IPS-20b (cell line): ENCODE data around the gene KRT39.

ENCODE experiments used
- H3K27ac ChIP-seq: one replicate; pipeline ENCODE4 v1.5.1; 2013; ENCODE audit warnings: low read length
- H3K27me3 ChIP-seq: 2 replicates; pipeline ENCODE4 v1.6.1; 2013; ENCODE audit warnings: mild to moderate bottlenecking, low read length, inconsistent platforms; ENCODE audit not compliant: insufficient read depth
- H3K36me3 ChIP-seq: 2 replicates; pipeline ENCODE4 v1.6.1; 2013; ENCODE audit warnings: low read depth, mild to moderate bottlenecking, inconsistent platforms, low read length, moderate library complexity; ENCODE audit not compliant: insufficient read depth
- H3K4me1 ChIP-seq: 2 replicates; pipeline ENCODE4 v1.6.1; 2013; ENCODE audit warnings: mild to moderate bottlenecking, control low read depth, inconsistent platforms, low read length, moderate library complexity; ENCODE audit not compliant: insufficient read depth
- H3K4me3 ChIP-seq: 2 replicates; pipeline ENCODE4 v1.5.1; 2013; ENCODE audit warnings: mild to moderate bottlenecking, low read length, inconsistent platforms
- H3K9ac ChIP-seq: 2 replicates; pipeline ENCODE4 v1.6.1; 2013; ENCODE audit warnings: low read depth, mild to moderate bottlenecking, inconsistent platforms, low read length, moderate library complexity
- H3K9me3 ChIP-seq: 2 replicates; pipeline ENCODE4 v1.6.1; 2013; ENCODE audit warnings: mild to moderate bottlenecking, low read depth, low read length, inconsistent platforms; ENCODE audit not compliant: insufficient read depth

KRT39 gene

GRCh38 chr17:40966848-40967247, at the start of gene KRT39:
TSS of gene KRT39 (minus strand) at chr17:40966948. CDS start at chr17:40966856, 92 bp downstream.
- no peaks in the 10 kb centered on the region for H3K9me3 ChIP-seq

GRCh38 chr17:41015454-41015853, 48.7 kb upstream of the KRT39 start:
- no peaks in the 10 kb centered on the region for H3K27me3 ChIP-seq
- H3K4me3 ChIP-seq: no peak overlapping the region
- H3K9me3 ChIP-seq: no peaks in the 10 kb centered on the region
- H3K36me3 ChIP-seq: no peaks in the 10 kb centered on the region
- no peak overlapping the region for H3K27ac ChIP-seq
- no peak overlapping the region for H3K9ac ChIP-seq
- no peaks in the 10 kb centered on the region for H3K4me1 ChIP-seq

More at GRCh38 chr17:40966848-40967247, at the start of gene KRT39:
- Histone ChIP-seq H3K27ac (no peak within 1 kb of the TSS), H3K4me1 (no peaks in the 10 kb centered on the region), H3K9ac (no peak within 1 kb of the TSS), H3K4me3 (no peak within 1 kb of the TSS), H3K36me3 (no peaks in the 10 kb centered on the region), H3K27me3 (no peaks in the 10 kb centered on the region)

GRCh38 chr17:41013606-41014005, 46.9 kb upstream of the KRT39 start:
- H3K4me1 ChIP-seq: peaks cover 8% of the 10 kb centered on the region; the same call in 1 of the 2 replicates
- H3K27ac ChIP-seq: no peak overlapping the region

GRCh38 chr17:41013181-41013580, 46.4 kb upstream of the KRT39 start:
- Histone ChIP-seq H3K4me1 (peaks cover 8% of the 10 kb centered on the region; the same call in 1 of the 2 replicates), H3K27ac (no peak overlapping the region), H3K27me3 (no peaks in the 10 kb centered on the region), H3K9me3 (no peaks in the 10 kb centered on the region), H3K9ac (no peak overlapping the region), H3K4me3 (no peak overlapping the region), H3K36me3 (no peaks in the 10 kb centered on the region)

More at GRCh38 chr17:41013606-41014005, 46.9 kb upstream of the KRT39 start:
- no peaks in the 10 kb centered on the region for H3K27me3 ChIP-seq
- no peaks in the 10 kb centered on the region for H3K36me3 ChIP-seq
- H3K4me3 ChIP-seq: no peak overlapping the region
- H3K9me3 ChIP-seq: no peaks in the 10 kb centered on the region
- H3K9ac ChIP-seq: no peak overlapping the region

- Histone ChIP-seq H3K9ac (no peak overlapping the region), H3K4me3 (no peak overlapping the region), H3K36me3 (no peaks in the 10 kb centered on the region), H3K4me1 (peaks cover 8% of the 10 kb centered on the region; the same call in 1 of the 2 replicates), H3K27ac (no peak overlapping the region), H3K27me3 (no peaks in the 10 kb centered on the region), H3K9me3 (no peaks in the 10 kb centered on the region; the same call in 1 of the 2 replicates)
These were observed 45.8 kb upstream of the KRT39 start for GRCh38 chr17:41012326-41013120.

- peaks cover 8% of the 10 kb centered on the region; the same call in 1 of the 2 replicates for H3K4me1 ChIP-seq
- no peaks in the 10 kb centered on the region for H3K27me3 ChIP-seq
- H3K9ac ChIP-seq: no peak overlapping the region
- H3K36me3 ChIP-seq: no peaks in the 10 kb centered on the region
- H3K9me3 ChIP-seq: no peaks in the 10 kb centered on the region; the same call in 1 of the 2 replicates
- H3K4me3 ChIP-seq: no peak overlapping the region
- no peak overlapping the region for H3K27ac ChIP-seq
These were observed 43.7 kb upstream of the KRT39 start for GRCh38 chr17:41010441-41010840.

- Histone ChIP-seq H3K27ac (no peak overlapping the region), H3K9me3 (no peaks in the 10 kb centered on the region; the same call in 1 of the 2 replicates), H3K27me3 (no peaks in the 10 kb centered on the region), H3K9ac (no peak overlapping the region), H3K4me3 (no peak overlapping the region), H3K4me1 (peaks cover 8% of the 10 kb centered on the region; the same call in 1 of the 2 replicates), H3K36me3 (no peaks in the 10 kb centered on the region)
These were observed 43.2 kb upstream of the KRT39 start for GRCh38 chr17:41009936-41010335.

GRCh38 chr17:41009301-41009760, 42.6 kb upstream of the KRT39 start:
- peaks cover 8% of the 10 kb centered on the region; the same call in 1 of the 2 replicates for H3K4me1 ChIP-seq
- H3K27me3 ChIP-seq: no peaks in the 10 kb centered on the region
- no peak overlapping the region for H3K4me3 ChIP-seq
- H3K36me3 ChIP-seq: no peaks in the 10 kb centered on the region
- no peaks in the 10 kb centered on the region; the same call in 1 of the 2 replicates for H3K9me3 ChIP-seq
- no peak overlapping the region for H3K9ac ChIP-seq
- no peak overlapping the region for H3K27ac ChIP-seq

- Histone ChIP-seq H3K27ac (no peak within 1 kb of the TSS), H3K27me3 (no peaks in the 10 kb centered on the region), H3K9me3 (no peaks in the 10 kb centered on the region; the same call in 1 of the 2 replicates), H3K9ac (no peak within 1 kb of the TSS), H3K36me3 (no peaks in the 10 kb centered on the region), H3K4me1 (peaks cover 8% of the 10 kb centered on the region; the same call in 1 of the 2 replicates), H3K4me3 (no peak within 1 kb of the TSS)
These were observed 42.1 kb upstream of the KRT39 start, which contains the start of gene KRTAP3-1 for GRCh38 chr17:41008811-41009210. TSS of gene KRTAP3-1 (minus strand) at chr17:41009128. CDS start at chr17:41009074, 54 bp downstream.

- no peak overlapping the region for H3K9ac ChIP-seq
- no peaks in the 10 kb centered on the region; the same call in 1 of the 2 replicates for H3K9me3 ChIP-seq
- no peaks in the 10 kb centered on the region for H3K27me3 ChIP-seq
- no peak overlapping the region for H3K27ac ChIP-seq
- peaks cover 3% of the 10 kb centered on the region; the same call in 1 of the 2 replicates for H3K4me1 ChIP-seq
- H3K36me3 ChIP-seq: no peaks in the 10 kb centered on the region
- no peak overlapping the region for H3K4me3 ChIP-seq
These were observed 37.6 kb upstream of the KRT39 start for GRCh38 chr17:41004397-41004796.

- H3K4me3 ChIP-seq: no peak overlapping the region
- H3K9ac ChIP-seq: no peak overlapping the region
- no peaks in the 10 kb centered on the region; the same call in 1 of the 2 replicates for H3K9me3 ChIP-seq
- no peaks in the 10 kb centered on the region for H3K36me3 ChIP-seq
- no peak overlapping the region for H3K27ac ChIP-seq
- no peaks in the 10 kb centered on the region for H3K4me1 ChIP-seq
- H3K27me3 ChIP-seq: no peaks in the 10 kb centered on the region
These were observed 37.2 kb upstream of the KRT39 start for GRCh38 chr17:41003926-41004325.

GRCh38 chr17:41002814-41003213, 36.1 kb upstream of the KRT39 start:
- no peak overlapping the region for H3K27ac ChIP-seq

More at GRCh38 chr17:41002814-41003213, 36.1 kb upstream of the KRT39 start:
- H3K4me1 ChIP-seq: no peaks in the 10 kb centered on the region
- H3K4me3 ChIP-seq: no peak overlapping the region
- no peak overlapping the region; the same call in 1 of the 2 replicates for H3K9ac ChIP-seq
- H3K36me3 ChIP-seq: no peaks in the 10 kb centered on the region
- no peaks in the 10 kb centered on the region; the same call in 1 of the 2 replicates for H3K9me3 ChIP-seq
- no peaks in the 10 kb centered on the region for H3K27me3 ChIP-seq
